HepG2 (cell line): ENCODE measurements around the gene QSOX1. TPM values are rescaled to one million over a fixed set of nuclear protein-coding genes. Genes with fewer than 3 reads are reported as not detected.

Experiments
- ARID5B ChIP-seq: IDR thresholded peaks from 2 replicates; pipeline ENCODE4 v1.4.0; 2020; ENCODE audit warnings: mild to moderate bottlenecking, missing genetic modification reagents
- CENPBD1 ChIP-seq: sonication (generic); formaldehyde crosslinking; IDR thresholded peaks from 2 replicates; pipeline ENCODE4 v1.8.0; 2022; ENCODE audit warnings: missing genetic modification reagents, low read depth, mild to moderate bottlenecking, borderline replicate concordance
- ELF3 ChIP-seq: IDR thresholded peaks from 2 replicates; pipeline ENCODE4 v1.6.1; 2016; ENCODE audit warnings: missing genetic modification reagents, missing compliant biosample characterization
- GATAD2A ChIP-seq: IDR thresholded peaks from 2 replicates; pipeline ENCODE4 v1.6.1; 2016
- HIC2 ChIP-seq: sonication (generic); formaldehyde crosslinking; IDR thresholded peaks from 2 replicates; pipeline ENCODE4 v1.9.0; 2022; ENCODE audit warnings: low read depth, missing genetic modification reagents
- HMGXB3 ChIP-seq: sonication (generic); formaldehyde crosslinking; IDR thresholded peaks from 2 replicates; pipeline ENCODE4 v1.4.0; 2020; ENCODE audit warnings: missing genetic modification reagents, borderline replicate concordance
- HNF4A ChIP-seq: sonication (generic); formaldehyde crosslinking; IDR thresholded peaks from 2 replicates; pipeline ENCODE4 v1.4.0; 2020; ENCODE audit warnings: missing genetic modification reagents
- MTA1 ChIP-seq: sonication (generic); formaldehyde crosslinking; IDR thresholded peaks from 2 replicates; pipeline ENCODE4 v1.4.0; 2020; ENCODE audit warnings: missing genetic modification reagents, mild to moderate bottlenecking, borderline replicate concordance
- POGZ ChIP-seq: sonication (generic); formaldehyde crosslinking; IDR thresholded peaks from 2 replicates; pipeline ENCODE4 v1.4.0; 2020; ENCODE audit warnings: mild to moderate bottlenecking, missing genetic modification reagents
- RXRA ChIP-seq: sonication (generic); formaldehyde crosslinking; IDR thresholded peaks from 2 replicates; pipeline ENCODE4 v1.5.1; 2020; ENCODE audit warnings: missing genetic modification reagents
- SNAPC5 ChIP-seq: sonication (generic); formaldehyde crosslinking; IDR thresholded peaks from 2 replicates; pipeline ENCODE4 v1.8.1; 2023; ENCODE audit warnings: mild to moderate bottlenecking, missing genetic modification reagents, borderline replicate concordance
- TCF12 ChIP-seq, 2 experiments: fragments of 450-650 bp in 1 of 2; sonication (generic) in 1 of 2; formaldehyde crosslinking in 1 of 2; IDR thresholded peaks; 2 replicates each; pipeline versions ENCODE4 v1.6.1 to v1.8.0; 2017 to 2022; ENCODE audit warnings: antibody characterized with exemption in 1 of 2, mild to moderate bottlenecking in 1 of 2, missing genetic modification reagents in 1 of 2, moderate library complexity in 1 of 2
- ZBTB7B ChIP-seq: sonication (generic); formaldehyde crosslinking; IDR thresholded peaks from 2 replicates; pipeline ENCODE4 v1.4.0; 2020; ENCODE audit warnings: missing genetic modification reagents
- ZFP1 ChIP-seq: IDR thresholded peaks from 2 replicates; pipeline ENCODE4 v1.6.1; 2016
- ZFX ChIP-seq: sonication (generic); formaldehyde crosslinking; IDR thresholded peaks from 2 replicates; pipeline ENCODE4 v1.4.0; 2020; ENCODE audit warnings: mild to moderate bottlenecking, low read depth, missing genetic modification reagents, moderate library complexity
- ZKSCAN5 ChIP-seq: sonication (generic); formaldehyde crosslinking; IDR thresholded peaks from 2 replicates; pipeline ENCODE4 v1.5.1; 2020; ENCODE audit warnings: mild to moderate bottlenecking, missing genetic modification reagents
- ZNF263 ChIP-seq: sonication (generic); formaldehyde crosslinking; IDR thresholded peaks from 2 replicates; pipeline ENCODE4 v1.4.0; 2020; ENCODE audit warnings: missing genetic modification reagents
- ZNF510 ChIP-seq: sonication (generic); formaldehyde crosslinking; IDR thresholded peaks from 2 replicates; pipeline ENCODE4 v1.4.0; 2020; ENCODE audit warnings: low read depth, mild to moderate bottlenecking, missing genetic modification reagents
- ZNF768 ChIP-seq: sonication (generic); formaldehyde crosslinking; IDR thresholded peaks from 2 replicates; pipeline ENCODE4 v1.4.0; 2020; ENCODE audit warnings: missing genetic modification reagents
- ZSCAN25 ChIP-seq: sonication (generic); formaldehyde crosslinking; IDR thresholded peaks from 2 replicates; pipeline ENCODE4 v1.8.0; 2022; ENCODE audit warnings: mild to moderate bottlenecking, missing genetic modification reagents
- ZSCAN29 ChIP-seq: sonication (generic); formaldehyde crosslinking; conservative IDR thresholded peaks from 2 replicates; pipeline ENCODE4 v1.4.0; 2020; ENCODE audit warnings: mild to moderate bottlenecking, missing genetic modification reagents
- polyA plus RNA-seq, 8 experiments: library from polyadenylated mRNA; depleted of rRNA in 3 of 8; stranded (reverse) in 7 of 8; unstranded in 1 of 8; fragments of >200 nt; fragmentation: Illumina TruSeq in 4 of 8; extraction: Trizol in 4 of 8; gene quantifications; 2 replicates each; pipeline versions ENCODE4 v1.2.1 to v1.2.3, GENCODE V29; 2011 to 2016; ENCODE audit warnings: low read depth in 4 of 8, missing spikeins in 1 of 8, mixed read lengths in 1 of 8; ENCODE audit not compliant: insufficient read depth in 1 of 8
- total RNA-seq, 5 experiments: library from RNA; depleted of rRNA; stranded (reverse); fragments of >200 nt; fragmentation: Illumina TruSeq; extraction: Trizol; gene quantifications; 2 replicates each; pipeline ENCODE4 v1.2.3, GENCODE V29; 2016; ENCODE audit warnings: low read depth in 1 of 5

Gene QSOX1
- total and polyA plus RNA-seq, 2 of the 13 experiments (the other 11 are each of a cell fraction or from before 2014, with no cell fraction given), result 6.8 to 40.2 TPM

- TF ChIP-seq HIC2 (CRISPR knock-in tag) (peak; percentile 98), ZKSCAN5 (CRISPR knock-in tag) (peak; percentile 65; the same call in 1 of the 2 replicates), ZBTB7B (CRISPR knock-in tag) (peak; percentile 27; the same call in 1 of the 2 replicates), GATAD2A (CRISPR knock-in tag) (peak; percentile 41; the same call in 1 of the 2 replicates), ELF3 (CRISPR knock-in tag) (peak; percentile 53; the same call in 1 of the 2 replicates), POGZ (0 out of 2 replicates have a peak, but pooled peaks have one; percentile 28), HMGXB3 (CRISPR knock-in tag) (no peak), HNF4A (peak; percentile 52), ZSCAN25 (CRISPR knock-in tag) (peak; percentile 99), CENPBD1 (CRISPR knock-in tag) (no peak), ZFX (CRISPR knock-in tag) (peak; percentile 25; the same call in 1 of the 2 replicates), ZNF768 (peak; percentile 58; the same call in 1 of the 2 replicates), ARID5B (CRISPR knock-in tag) (peak; percentile 39; the same call in 1 of the 2 replicates), ZNF510 (CRISPR knock-in tag) (no peak), RXRA (CRISPR knock-in tag) (peak; percentile 46; the same call in 1 of the 2 replicates), SNAPC5 (no peak), ZNF263 (CRISPR knock-in tag) (peak; percentile 99), ZFP1 (no peak), ZSCAN29 (no peak), TCF12 (IDR thresholded peaks at IDR 0.05) (no peak), TCF12 (CRISPR knock-in tag; IDR thresholded peaks at IDR 0.05) (no peak), MTA1 (peak; percentile 38; the same call in 1 of the 2 replicates)
Observed at GRCh38 chr1:180244840-180245239, 90.2 kb downstream of the QSOX1 start (continued).
